Measurements from ENCODE around the gene CFAP161.

The CFAP161 gene

GRCh38 chr15:81105545-81105944 lies 28.5 kb upstream of the CFAP161 start:
- DNase-seq (ENCODE audit: insufficient read length, low spot score) (no peak), FAIRE-seq (no peak)
- TF ChIP-seq TAF1 (IDR thresholded peaks at IDR 0.05; ENCODE audit: low read depth, low read length): no peak
- no peak for TF ChIP-seq POLR2AphosphoS5 (IDR thresholded peaks at IDR 0.05; ENCODE audit: low read depth, low read length)
- TF ChIP-seq POU2F2 (IDR thresholded peaks at IDR 0.05; ENCODE audit: low read depth, low read length): no peak
- TF ChIP-seq SPI1 (IDR thresholded peaks at IDR 0.05; ENCODE audit: low read depth, low read length): no peak
- TF ChIP-seq POLR2A (IDR thresholded peaks at IDR 0.05; ENCODE audit: low read depth, low read length): no peak
- TF ChIP-seq PAX5 (IDR thresholded peaks at IDR 0.05; ENCODE audit: insufficient read depth, low read length, severe bottlenecking): no peak

GRCh38 chr15:81106560-81106959 lies 27.5 kb upstream of the CFAP161 start:
- TF ChIP-seq TAF1 (IDR thresholded peaks at IDR 0.05; ENCODE audit: low read depth, low read length) (no peak), POU2F2 (IDR thresholded peaks at IDR 0.05; ENCODE audit: low read depth, low read length) (no peak), POLR2A (IDR thresholded peaks at IDR 0.05; ENCODE audit: low read depth, low read length) (no peak), PAX5 (IDR thresholded peaks at IDR 0.05; ENCODE audit: insufficient read depth, low read length, severe bottlenecking) (no peak), SPI1 (IDR thresholded peaks at IDR 0.05; ENCODE audit: low read depth, low read length) (no peak), POLR2AphosphoS5 (IDR thresholded peaks at IDR 0.05; ENCODE audit: low read depth, low read length) (no peak)
- FAIRE-seq: peak; percentile 87
- no peak for DNase-seq (ENCODE audit: insufficient read length, low spot score)

GRCh38 chr15:81107889-81108288 lies 26.2 kb upstream of the CFAP161 start:
- FAIRE-seq (no peak), DNase-seq (ENCODE audit: insufficient read length, low spot score) (no peak)
- TF ChIP-seq POLR2AphosphoS5 (IDR thresholded peaks at IDR 0.05; ENCODE audit: low read depth, low read length) (no peak), POU2F2 (IDR thresholded peaks at IDR 0.05; ENCODE audit: low read depth, low read length) (no peak), SPI1 (IDR thresholded peaks at IDR 0.05; ENCODE audit: low read depth, low read length) (no peak), PAX5 (IDR thresholded peaks at IDR 0.05; ENCODE audit: insufficient read depth, low read length, severe bottlenecking) (no peak), POLR2A (IDR thresholded peaks at IDR 0.05; ENCODE audit: low read depth, low read length) (no peak), TAF1 (IDR thresholded peaks at IDR 0.05; ENCODE audit: low read depth, low read length) (no peak)

GRCh38 chr15:81108427-81108826 lies 25.6 kb upstream of the CFAP161 start:
- FAIRE-seq (no peak), DNase-seq (ENCODE audit: insufficient read length, low spot score) (no peak)
- TF ChIP-seq PAX5 (IDR thresholded peaks at IDR 0.05; ENCODE audit: insufficient read depth, low read length, severe bottlenecking): no peak
- no peak for TF ChIP-seq POLR2AphosphoS5 (IDR thresholded peaks at IDR 0.05; ENCODE audit: low read depth, low read length)
- TF ChIP-seq POLR2A (IDR thresholded peaks at IDR 0.05; ENCODE audit: low read depth, low read length): no peak
- no peak for TF ChIP-seq TAF1 (IDR thresholded peaks at IDR 0.05; ENCODE audit: low read depth, low read length)
- no peak for TF ChIP-seq POU2F2 (IDR thresholded peaks at IDR 0.05; ENCODE audit: low read depth, low read length)
- no peak for TF ChIP-seq SPI1 (IDR thresholded peaks at IDR 0.05; ENCODE audit: low read depth, low read length)

- FAIRE-seq: no peak
Observed at GRCh38 chr15:81111018-81111417, 23.1 kb upstream of the CFAP161 start.

GRCh38 chr15:81111510-81112470 lies 22.3 kb upstream of the CFAP161 start:
- DNase-seq (ENCODE audit: insufficient read length, low spot score) (peak; percentile 43), FAIRE-seq (peak; percentile 86)
- TF ChIP-seq TAF1 (IDR thresholded peaks at IDR 0.05; ENCODE audit: low read depth, low read length) (no peak), POU2F2 (IDR thresholded peaks at IDR 0.05; ENCODE audit: low read depth, low read length) (no peak; the same call in 1 of the 2 replicates), SPI1 (IDR thresholded peaks at IDR 0.05; ENCODE audit: low read depth, low read length) (0 out of 2 replicates have a peak, but pooled peaks have one; percentile 6)

More at GRCh38 chr15:81111018-81111417, 23.1 kb upstream of the CFAP161 start:
- TF ChIP-seq TAF1 (IDR thresholded peaks at IDR 0.05; ENCODE audit: low read depth, low read length) (no peak), POLR2A (IDR thresholded peaks at IDR 0.05; ENCODE audit: low read depth, low read length) (no peak), POLR2AphosphoS5 (IDR thresholded peaks at IDR 0.05; ENCODE audit: low read depth, low read length) (no peak), PAX5 (IDR thresholded peaks at IDR 0.05; ENCODE audit: insufficient read depth, low read length, severe bottlenecking) (no peak), POU2F2 (IDR thresholded peaks at IDR 0.05; ENCODE audit: low read depth, low read length) (no peak), SPI1 (IDR thresholded peaks at IDR 0.05; ENCODE audit: low read depth, low read length) (no peak)
- no peak for DNase-seq (ENCODE audit: insufficient read length, low spot score)

- DNase-seq (ENCODE audit: insufficient read length, low spot score) (no peak), FAIRE-seq (no peak)
- TF ChIP-seq SPI1 (IDR thresholded peaks at IDR 0.05; ENCODE audit: low read depth, low read length) (no peak), POLR2A (IDR thresholded peaks at IDR 0.05; ENCODE audit: low read depth, low read length) (no peak), POLR2AphosphoS5 (IDR thresholded peaks at IDR 0.05; ENCODE audit: low read depth, low read length) (no peak), PAX5 (IDR thresholded peaks at IDR 0.05; ENCODE audit: insufficient read depth, low read length, severe bottlenecking) (no peak), POU2F2 (IDR thresholded peaks at IDR 0.05; ENCODE audit: low read depth, low read length) (no peak), TAF1 (IDR thresholded peaks at IDR 0.05; ENCODE audit: low read depth, low read length) (no peak)
Observed at GRCh38 chr15:81113204-81113657, 20.8 kb upstream of the CFAP161 start.

- no peak for FAIRE-seq
- DNase-seq (ENCODE audit: insufficient read length, low spot score): no peak
- TF ChIP-seq PAX5 (IDR thresholded peaks at IDR 0.05; ENCODE audit: insufficient read depth, low read length, severe bottlenecking): no peak
- TF ChIP-seq TAF1 (IDR thresholded peaks at IDR 0.05; ENCODE audit: low read depth, low read length): no peak
Observed at GRCh38 chr15:81113861-81114291, 20.2 kb upstream of the CFAP161 start.

GRCh38 chr15:81115054-81115939 lies 18.8 kb upstream of the CFAP161 start:
- TF ChIP-seq PAX5 (IDR thresholded peaks at IDR 0.05; ENCODE audit: insufficient read depth, low read length, severe bottlenecking): no peak
- no peak for TF ChIP-seq POLR2A (IDR thresholded peaks at IDR 0.05; ENCODE audit: low read depth, low read length)
- no peak for TF ChIP-seq TAF1 (IDR thresholded peaks at IDR 0.05; ENCODE audit: low read depth, low read length)
- no peak for TF ChIP-seq SPI1 (IDR thresholded peaks at IDR 0.05; ENCODE audit: low read depth, low read length)
- no peak for TF ChIP-seq POU2F2 (IDR thresholded peaks at IDR 0.05; ENCODE audit: low read depth, low read length)
- no peak for TF ChIP-seq POLR2AphosphoS5 (IDR thresholded peaks at IDR 0.05; ENCODE audit: low read depth, low read length)
- DNase-seq (ENCODE audit: insufficient read length, low spot score): no peak
- no peak for FAIRE-seq
